Right cardiac atrium (tissue), 5 donors: ENCODE results near the gene ZNF80. TPM values are rescaled to one million over a fixed set of nuclear protein-coding genes. Genes with fewer than 3 reads are reported as not detected.
A peak's percentile ranks its signal among the peaks of the same experiment; 100 is the strongest.

Experiments used
- ATAC-seq, 2 donors: fragments of 200-7000 bp; cut with Tn5 transposase; one replicate each; pipeline versions ENCODE4 v1.8.0 to v1.9.1; 2020; ENCODE audit warnings: moderate library complexity in 2 of 2, mild to moderate bottlenecking in 1 of 2
- DNase-seq, 3 donors: peaks; one replicate each; pipeline ENCODE4 v3.0.0-alpha.2; 2020
- H3K27ac ChIP-seq: one replicate; pipeline ENCODE4 v1.5.1; 2013; ENCODE audit warnings: mild to moderate bottlenecking, low read length, control low read depth, moderate library complexity
- H3K27me3 ChIP-seq: one replicate; pipeline ENCODE4 v1.6.1; 2013; ENCODE audit not compliant: control insufficient read depth, insufficient read depth
- H3K4me1 ChIP-seq: one replicate; pipeline ENCODE4 v1.6.1; 2013; ENCODE audit warnings: low read length; ENCODE audit not compliant: control insufficient read depth, insufficient read depth
- H3K4me3 ChIP-seq: one replicate; pipeline ENCODE4 v1.5.1; 2013; ENCODE audit warnings: low read length, control low read depth
- H3K9me3 ChIP-seq: one replicate; pipeline ENCODE4 v1.6.1; 2013; ENCODE audit warnings: low read length; ENCODE audit not compliant: control insufficient read depth
- WGBS: extraction: QIAGEN DNeasy Blood & Tissue Kit; methylation state at CpG from one replicate; pipeline ENCODE4 v1.1.7; 2013; 5-methylcytosine and 5-hydroxymethylcytosine counted together
- intact Hi-C, 4 donors: fragments of 100-400 bp; cut with DNase I; formaldehyde crosslinking; loops; one replicate each; pipeline versions ENCODE4 v1.11.0 to v1.14.0; 2022 to 2023
- polyA plus RNA-seq: library from polyadenylated mRNA; stranded (reverse); fragments of 200-250 nt; gene quantifications from one replicate; pipeline ENCODE4 v1.2.3, GENCODE V29; 2013
- total RNA-seq, 4 donors: library from RNA; stranded (reverse); fragmentation: NEBNext Ultra II Directional; extraction: Animal tissue kit (Norgen Biotek cat#: 25700); gene quantifications; one replicate each; pipeline ENCODE4 v1.2.1, GENCODE V29; 2021
- donor health status: healthy with polysubstance abuse.
- donor health status: DM: no; HTN: yes; CAD: no.
- donor health status: DM: no; HTN: no; CAD: no.
- donor health status: DM: no; HTN: yes; CAD: no; lungs with severe emphysema.
- donor health status: DM: yes; HTN: yes; CAD: no.

Gene ZNF80
- total and polyA plus RNA-seq, 5 donors: not detected

DNA sequence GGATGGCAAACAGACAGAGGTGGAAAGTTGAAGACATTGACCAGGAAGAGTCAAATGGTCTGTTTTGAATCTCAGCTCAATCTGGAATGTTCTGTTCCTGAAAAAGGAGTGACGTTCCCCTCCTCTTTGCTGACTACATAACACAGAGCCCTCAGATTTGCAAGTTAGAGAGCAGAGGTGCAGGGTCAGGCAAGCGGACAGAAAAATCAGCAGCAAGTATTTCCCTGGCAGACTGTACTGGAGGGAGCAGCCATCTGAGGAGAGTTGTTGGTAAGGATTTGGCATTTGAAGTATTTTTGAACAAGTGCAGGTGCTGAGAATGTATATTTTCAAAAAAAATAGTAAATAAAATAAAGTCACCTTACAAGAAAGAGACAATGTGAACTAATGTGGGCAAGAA is 17.6 kb downstream of the ZNF80 start:
- 51% methylated on average over 2 of the region's 2 CpGs for WGBS
- Histone ChIP-seq H3K4me1 (no peaks in the 10 kb centered on the region), H3K4me3 (no peak overlapping the region), H3K27me3 (no peaks in the 10 kb centered on the region), H3K9me3 (no peaks in the 10 kb centered on the region), H3K27ac (no peak overlapping the region)
- intact Hi-C loops: no loop called here
- ATAC-seq: no peak
- DNase-seq: no peak

DNA sequence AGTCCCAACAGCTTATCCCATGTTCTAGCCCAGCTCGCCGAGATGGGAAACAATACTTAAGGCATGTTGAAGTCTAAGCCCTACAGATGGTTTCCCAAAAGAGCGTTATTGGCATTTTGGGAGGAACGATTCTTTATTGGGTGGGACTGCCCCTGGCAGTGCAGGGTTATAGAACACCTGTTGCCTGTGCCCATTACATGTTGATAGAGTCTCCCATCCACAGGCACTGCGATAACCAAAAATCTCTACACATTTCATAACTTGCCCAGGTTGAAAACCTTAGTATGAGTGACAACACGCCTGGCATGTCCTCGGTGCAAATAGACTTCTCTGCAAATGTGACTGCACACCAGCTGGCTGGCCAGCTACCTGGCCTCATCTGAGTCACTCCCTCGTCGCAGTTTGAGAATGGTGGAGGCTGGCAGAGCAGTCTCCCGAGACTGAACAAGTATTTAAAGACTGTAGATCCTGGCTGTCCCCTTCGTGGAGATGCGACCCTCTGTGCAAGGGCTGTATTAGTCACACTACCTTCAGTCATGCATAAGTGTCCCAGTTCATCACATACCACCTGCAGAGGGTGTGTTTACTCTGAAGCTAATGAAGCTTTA is 18.7 kb downstream of the ZNF80 start:
- intact Hi-C loops: no loop called here
- Histone ChIP-seq H3K27me3 (no peaks in the 10 kb centered on the region), H3K9me3 (no peaks in the 10 kb centered on the region), H3K4me1 (peaks cover 2% of the 10 kb centered on the region), H3K27ac (no peak overlapping the region), H3K4me3 (no peak overlapping the region)
- WGBS: 84% methylated on average over 12 of the region's 12 CpGs
- ATAC-seq (no peak), DNase-seq (no peak)

DNA sequence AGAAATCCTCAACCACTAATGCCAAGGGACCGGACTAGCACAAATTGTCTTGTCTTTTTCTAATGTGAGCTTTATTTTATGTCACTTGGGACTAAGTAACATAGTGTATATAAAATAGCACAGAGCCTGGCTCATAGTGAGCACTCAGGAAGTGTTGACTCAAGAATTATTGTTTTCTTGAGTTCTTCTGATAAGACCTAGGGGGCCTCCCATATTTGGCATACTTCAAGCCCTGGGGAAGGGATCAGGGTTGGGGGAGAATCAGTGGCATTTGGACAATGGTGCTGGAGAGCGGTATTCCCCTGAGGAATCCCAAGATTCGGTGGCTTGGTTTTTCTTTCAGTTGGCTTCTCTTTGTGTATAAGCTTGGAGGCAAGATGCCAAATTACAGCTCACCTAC is 19.4 kb downstream of the ZNF80 start:
- WGBS: 73% methylated on average over 3 of the region's 3 CpGs
- Histone ChIP-seq H3K27ac (no peak overlapping the region), H3K9me3 (no peaks in the 10 kb centered on the region), H3K27me3 (no peaks in the 10 kb centered on the region), H3K4me3 (no peak overlapping the region), H3K4me1 (peaks cover 2% of the 10 kb centered on the region)
- ATAC-seq (no peak), DNase-seq (no peak)
- intact Hi-C loops: no loop called here

DNA sequence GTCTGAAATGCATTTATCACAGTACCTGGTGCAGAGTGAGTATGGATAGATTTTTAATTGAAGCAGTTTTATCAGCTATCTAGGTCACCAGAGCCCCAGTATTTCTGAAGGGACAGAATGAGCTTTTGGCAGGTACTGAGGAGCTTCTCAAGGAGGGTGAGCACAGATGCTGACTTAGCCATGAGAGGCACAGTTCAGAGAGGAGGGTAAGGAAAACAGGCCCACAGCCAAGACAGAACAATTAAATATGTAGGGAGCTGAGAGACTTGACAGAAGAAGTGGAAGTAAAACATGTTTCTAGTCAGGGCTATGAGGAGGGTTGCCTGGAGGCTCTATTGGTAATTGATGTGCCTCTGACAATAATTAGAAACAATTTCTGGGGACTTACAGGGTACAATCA is 20.1 kb downstream of the ZNF80 start:
- ATAC-seq (no peak), DNase-seq (no peak)
- Histone ChIP-seq H3K4me1 (peaks cover 2% of the 10 kb centered on the region), H3K27me3 (no peaks in the 10 kb centered on the region), H3K27ac (no peak overlapping the region), H3K4me3 (no peak overlapping the region), H3K9me3 (no peaks in the 10 kb centered on the region)
- intact Hi-C loops: no loop called here

DNA sequence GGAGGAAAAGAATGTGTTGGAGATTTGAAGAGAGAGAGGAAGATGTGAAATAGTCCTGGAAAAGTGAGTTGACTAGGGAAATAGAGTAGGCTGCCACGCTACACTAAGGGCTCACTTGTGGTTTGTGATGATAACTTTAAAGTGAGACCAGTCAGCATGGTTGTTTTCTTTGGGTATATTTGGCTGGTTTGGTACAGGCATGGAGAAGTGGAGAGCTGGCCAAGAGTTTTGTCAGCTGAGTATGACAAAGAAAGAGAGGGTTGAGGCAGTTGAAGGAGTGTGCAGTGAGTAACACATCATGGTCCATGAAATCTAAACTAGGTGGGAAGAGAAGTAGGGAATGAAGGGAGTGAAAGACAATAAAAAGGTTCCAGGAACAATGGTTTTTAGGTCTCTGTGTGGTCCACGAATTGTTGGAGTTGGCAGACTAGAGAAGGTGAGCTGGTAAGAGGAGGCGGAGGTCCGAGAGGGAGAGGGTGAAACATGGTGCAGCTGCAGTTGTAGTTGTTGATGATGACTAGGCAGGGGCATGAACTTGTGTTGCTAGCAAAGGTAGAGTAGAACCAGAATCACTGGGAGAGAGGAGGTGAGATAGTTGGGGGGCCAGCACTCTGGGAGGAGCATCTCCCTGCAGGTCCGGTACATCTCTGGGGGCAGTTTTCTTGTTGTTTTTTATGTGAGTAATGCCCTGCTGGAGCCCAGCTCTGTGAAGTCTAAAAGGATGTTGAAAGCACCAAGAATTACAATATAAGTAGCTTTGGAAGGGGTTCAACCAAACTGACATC is 21.0 kb downstream of the ZNF80 start:
- Histone ChIP-seq H3K27me3 (no peaks in the 10 kb centered on the region), H3K4me1 (peaks cover 2% of the 10 kb centered on the region), H3K27ac (no peak overlapping the region), H3K9me3 (no peaks in the 10 kb centered on the region), H3K4me3 (no peak overlapping the region)
- ATAC-seq (no peak), DNase-seq (no peak)
- intact Hi-C loops: no loop called here
- WGBS: 87% methylated on average over 5 of the region's 5 CpGs

DNA sequence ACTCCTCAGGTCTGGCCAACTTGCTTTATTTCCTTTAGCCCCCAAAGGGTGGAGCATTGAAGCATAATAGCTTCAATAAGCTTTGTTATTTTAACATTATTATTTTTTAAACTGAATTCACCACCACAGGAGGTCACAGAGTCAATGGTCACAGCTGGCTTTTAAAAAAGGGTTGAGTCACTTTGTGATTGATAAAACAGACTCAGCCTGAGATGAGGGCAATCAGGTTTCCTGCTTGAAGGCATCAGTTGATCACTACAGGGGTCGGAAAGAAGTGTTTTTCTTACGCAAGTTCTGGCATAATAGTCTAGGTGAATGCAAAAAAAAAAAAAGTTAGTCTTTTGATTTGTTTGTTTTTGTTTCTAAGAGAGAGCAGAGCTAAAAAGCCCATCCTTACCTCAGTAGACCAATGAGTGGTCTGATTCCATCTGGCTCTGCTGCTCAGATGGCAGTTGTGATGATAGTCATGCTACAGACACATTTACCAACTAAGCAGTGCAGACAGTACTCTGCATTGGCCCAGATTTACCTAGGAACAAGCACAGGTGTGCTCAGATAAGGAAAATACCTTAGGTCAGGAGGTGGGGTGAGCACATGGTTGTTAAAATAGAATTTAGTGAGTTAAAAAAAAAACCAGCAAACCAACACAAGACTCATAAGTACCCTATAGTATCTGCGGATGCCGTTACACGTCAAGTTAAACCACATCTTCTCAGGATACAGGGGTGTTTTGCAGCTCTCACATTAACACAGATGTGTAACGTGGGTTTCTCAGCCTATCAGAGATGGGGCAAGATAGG is 22.6 kb downstream of the ZNF80 start:
- Histone ChIP-seq H3K4me1 (peaks cover 2% of the 10 kb centered on the region), H3K27me3 (no peaks in the 10 kb centered on the region), H3K27ac (no peak overlapping the region), H3K4me3 (no peak overlapping the region), H3K9me3 (no peaks in the 10 kb centered on the region)
- ATAC-seq (no peak), DNase-seq (no peak)
- 64% methylated on average over 6 of the region's 6 CpGs for WGBS
- intact Hi-C loops: no loop called here

DNA sequence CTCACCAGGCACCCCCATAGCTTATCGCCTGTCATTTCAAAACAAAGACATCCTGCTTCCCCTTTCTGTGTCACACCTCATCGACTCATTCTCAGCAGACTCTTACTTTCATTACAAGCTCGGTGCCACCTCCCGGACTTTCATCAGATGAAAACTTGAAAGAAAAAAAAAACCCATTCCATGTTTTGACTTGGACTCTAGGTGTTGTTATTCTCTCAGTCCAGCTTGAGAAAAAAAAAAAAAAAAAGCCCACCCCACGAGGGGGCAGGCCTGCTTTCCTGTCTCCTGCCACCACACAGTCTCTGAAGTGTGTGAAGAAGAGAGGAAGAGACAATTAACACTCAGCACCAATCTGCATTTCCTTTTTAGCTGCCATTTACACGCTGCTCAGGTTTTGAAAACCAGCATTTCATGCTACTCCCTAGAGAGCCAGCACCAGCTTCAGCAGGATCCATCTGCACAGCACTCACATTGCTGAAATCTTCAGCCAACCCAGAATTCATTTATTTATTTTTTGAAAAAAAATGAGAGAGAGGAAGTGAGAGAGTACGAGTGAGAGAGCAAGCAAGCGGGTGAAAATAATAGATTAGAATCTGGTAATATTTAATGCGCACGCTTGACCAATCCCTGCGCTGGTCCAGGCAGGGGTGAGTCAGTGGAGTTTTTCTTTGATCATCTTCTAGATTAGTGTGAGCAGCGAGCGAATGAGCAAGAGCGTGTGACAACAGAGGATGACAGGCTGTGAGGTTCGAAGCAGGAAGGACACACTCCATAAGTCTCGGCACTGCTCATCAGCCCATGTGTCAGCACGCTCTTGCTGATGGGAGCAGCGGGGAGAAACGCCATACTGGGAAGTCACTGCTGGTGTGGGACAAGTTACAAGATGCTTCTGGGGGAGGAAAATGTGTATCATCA is 23.5 kb downstream of the ZNF80 start:
- intact Hi-C loops: no loop called here
- Histone ChIP-seq H3K4me1 (peaks cover 2% of the 10 kb centered on the region), H3K4me3 (peak overlapping the region; percentile 5), H3K27ac (no peak overlapping the region), H3K9me3 (no peaks in the 10 kb centered on the region), H3K27me3 (peaks cover 2% of the 10 kb centered on the region)
- DNase-seq (peak in 1 of 3 donors; percentile 45), ATAC-seq (peak; percentile 50 to 68)
- WGBS: 11% methylated on average over 19 of the region's 19 CpGs

DNA sequence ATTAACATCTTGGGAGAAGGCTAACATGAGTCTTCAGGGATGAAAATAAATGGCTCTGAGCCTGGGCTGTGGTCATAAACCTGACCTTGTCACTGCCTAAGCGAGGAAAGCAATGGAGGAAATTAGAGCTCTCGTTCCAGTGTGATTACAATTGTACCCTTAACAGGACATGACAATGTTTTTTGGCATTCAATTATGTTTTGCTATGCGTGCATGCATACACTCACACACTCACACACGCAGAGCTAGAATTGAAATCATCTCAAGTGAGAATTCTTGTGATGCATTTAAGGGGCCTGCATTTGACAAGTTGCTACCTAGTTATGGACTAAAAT is 24.1 kb downstream of the ZNF80 start:
- intact Hi-C loops: no loop called here
- peak in 1 of 2 donors; percentile 26 for ATAC-seq

DNA sequence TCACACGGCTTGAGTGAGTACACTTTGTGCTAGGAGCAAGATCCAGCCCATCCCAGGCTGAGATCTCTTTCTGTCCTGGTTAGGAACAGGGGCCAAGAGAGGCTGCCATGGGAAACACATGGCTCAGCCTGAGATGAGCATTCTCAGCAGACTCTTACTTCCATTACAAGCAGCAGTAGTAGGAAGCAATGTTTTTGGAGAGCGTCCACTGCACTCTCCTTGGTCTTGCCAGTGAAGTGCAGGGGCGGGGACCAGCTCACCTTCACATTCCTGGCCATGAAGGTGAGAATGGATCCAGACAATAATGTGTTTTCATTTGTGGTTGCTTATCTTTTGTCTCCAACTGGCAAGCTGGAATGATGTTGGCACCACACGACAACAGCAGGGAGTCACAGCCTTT is 24.7 kb downstream of the ZNF80 start:
- intact Hi-C loops: no loop called here
- no peaks in the 10 kb centered on the region for H3K9me3 ChIP-seq
- WGBS: 74% methylated on average over 4 of the region's 4 CpGs
- ATAC-seq (no peak), DNase-seq (no peak)
- H3K27ac ChIP-seq: no peak overlapping the region
- H3K4me1 ChIP-seq: peaks cover 2% of the 10 kb centered on the region
- H3K27me3 ChIP-seq: peaks cover 2% of the 10 kb centered on the region
- H3K4me3 ChIP-seq: no peak overlapping the region

More for the DNA sequence above, 24.1 kb downstream of the ZNF80 start:
- Histone ChIP-seq H3K27ac (no peak overlapping the region), H3K4me1 (peaks cover 2% of the 10 kb centered on the region), H3K9me3 (no peaks in the 10 kb centered on the region), H3K4me3 (peak overlapping the region; percentile 5), H3K27me3 (peaks cover 2% of the 10 kb centered on the region)
- WGBS: 25% methylated on average over 4 of the region's 4 CpGs
- no peak for DNase-seq

DNA sequence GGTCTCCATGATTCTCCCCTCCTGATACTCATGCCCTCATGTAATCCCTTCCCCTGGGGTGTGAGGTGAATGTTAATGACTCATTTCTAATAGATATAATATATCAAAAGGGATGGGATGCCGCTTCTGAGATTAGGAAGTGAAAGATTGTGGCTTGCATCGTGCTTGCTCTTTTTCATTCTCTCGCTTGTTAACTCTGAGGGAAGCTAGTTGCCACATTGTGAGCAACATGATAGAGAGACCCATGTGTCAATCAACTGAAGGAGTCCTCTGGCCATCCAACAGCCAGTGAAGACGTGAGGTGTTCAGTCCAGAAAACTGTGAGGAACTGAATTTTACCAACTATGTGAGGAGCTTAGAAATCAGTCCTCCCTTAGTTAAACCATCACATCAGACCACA is 29.6 kb downstream of the ZNF80 start:
- Histone ChIP-seq H3K4me3 (no peak overlapping the region), H3K27ac (no peak overlapping the region), H3K4me1 (no peaks in the 10 kb centered on the region), H3K27me3 (peaks cover 2% of the 10 kb centered on the region), H3K9me3 (no peaks in the 10 kb centered on the region)
- 62% methylated on average over 4 of the region's 4 CpGs for WGBS
- DNase-seq (no peak), ATAC-seq (no peak)
- intact Hi-C loops: no loop called here
